Islet of Langerhans (tissue), 1 donor: ENCODE data around the gene COCH.

Source experiments
- FAIRE-seq: peaks from one replicate; lab custom pipeline; 2011; peaks lifted over from hg19 to GRCh38; lab: Jason Lieb, UNC

The COCH gene

DNA sequence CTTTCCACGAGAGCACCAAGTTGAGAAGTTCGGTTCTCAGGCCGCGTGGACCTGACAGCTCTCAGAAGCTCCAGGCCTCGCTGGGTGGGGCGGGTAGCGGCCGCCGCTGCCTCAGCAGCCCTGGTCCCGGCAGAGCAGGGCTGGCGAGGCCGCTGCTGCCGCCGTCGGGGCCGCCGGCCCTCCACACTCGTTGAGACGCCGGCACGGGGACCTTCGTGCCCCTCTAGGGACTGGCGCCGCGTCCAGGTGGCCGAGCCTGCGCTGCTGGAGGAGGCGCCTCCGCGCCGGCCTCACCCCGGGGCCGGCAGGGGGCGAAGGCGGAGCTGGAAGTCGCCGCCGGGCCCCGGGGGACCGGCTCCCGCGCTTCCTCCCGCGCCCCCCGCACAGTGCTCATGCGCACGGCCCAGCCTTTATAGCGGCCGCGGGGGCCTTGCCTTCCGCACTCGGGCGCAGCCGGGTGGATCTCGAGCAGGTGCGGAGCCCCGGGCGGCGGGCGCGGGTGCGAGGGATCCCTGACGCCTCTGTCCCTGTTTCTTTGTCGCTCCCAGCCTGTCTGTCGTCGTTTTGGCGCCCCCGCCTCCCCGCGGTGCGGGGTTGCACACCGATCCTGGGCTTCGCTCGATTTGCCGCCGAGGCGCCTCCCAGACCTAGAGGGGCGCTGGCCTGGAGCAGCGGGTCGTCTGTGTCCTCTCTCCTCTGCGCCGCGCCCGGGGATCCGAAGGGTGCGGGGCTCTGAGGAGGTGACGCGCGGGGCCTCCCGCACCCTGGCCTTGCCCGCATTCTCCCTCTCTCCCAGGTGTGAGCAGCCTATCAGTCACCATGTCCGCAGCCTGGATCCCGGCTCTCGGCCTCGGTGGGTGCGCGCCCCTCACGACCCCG lies at the start of gene COCH:
TSS of gene COCH (plus strand) at position 440 of the 879 bp plus-strand sequence. CDS start at position 820, 380 bp downstream.
- no peak for FAIRE-seq

DNA sequence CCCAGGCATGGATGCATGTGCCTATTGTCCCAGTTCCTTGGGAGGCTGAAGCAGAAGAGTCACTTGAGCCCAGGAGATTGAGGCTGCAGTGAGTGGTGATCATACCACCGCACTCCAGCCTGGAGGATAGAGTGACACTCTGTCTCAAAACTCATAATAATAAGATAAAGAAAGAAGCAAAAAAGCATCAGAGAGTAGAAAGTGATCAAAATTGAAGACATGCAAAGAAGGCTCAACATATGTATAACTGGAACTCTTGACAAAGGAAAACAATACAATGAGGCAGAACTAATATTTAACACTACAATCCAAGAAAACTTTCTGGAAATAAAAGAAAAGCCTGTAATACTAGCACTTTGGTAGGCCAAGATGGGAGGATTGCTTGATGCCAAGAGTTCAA lies 48.3 kb upstream of the COCH start:
- no peak for FAIRE-seq

DNA sequence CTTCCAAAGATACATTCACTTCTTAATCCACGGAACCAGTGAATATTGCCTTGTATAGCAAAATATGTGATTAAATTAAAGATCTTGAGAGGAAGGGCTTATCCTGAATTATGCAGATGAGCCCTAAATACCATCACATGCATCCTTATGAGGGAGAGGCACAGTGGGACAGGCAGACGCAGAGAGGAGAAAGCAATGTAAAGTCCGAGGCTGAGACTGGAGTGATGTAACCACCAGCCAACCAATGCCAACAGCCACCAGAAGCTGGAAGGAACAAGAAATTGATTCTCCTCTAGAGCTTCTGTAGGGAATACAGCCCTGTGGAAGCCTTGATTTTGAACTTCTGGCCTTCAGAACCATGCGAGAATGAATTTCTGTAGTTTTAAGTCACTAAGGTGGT lies 44.5 kb upstream of the COCH start:
- no peak for FAIRE-seq

DNA sequence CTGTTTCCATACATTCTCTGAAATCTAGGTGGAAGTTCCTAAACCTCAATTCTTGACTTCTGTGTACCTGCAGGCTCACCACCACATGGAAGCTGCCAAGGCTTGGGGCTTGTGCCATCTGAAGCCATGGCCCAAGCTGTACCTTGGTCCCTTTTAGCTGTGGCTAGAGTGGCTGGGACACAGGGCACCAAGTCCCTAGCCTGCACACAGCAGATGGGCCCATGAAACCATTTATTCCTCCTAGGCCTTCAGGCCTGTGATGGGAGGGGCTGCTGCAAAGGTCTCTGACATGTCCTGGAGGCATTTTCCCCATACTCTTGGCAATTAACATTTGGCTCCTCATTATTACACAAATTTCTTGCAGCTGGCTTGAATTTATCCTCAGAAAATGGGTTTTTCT lies 40.0 kb upstream of the COCH start:
- FAIRE-seq: no peak

DNA sequence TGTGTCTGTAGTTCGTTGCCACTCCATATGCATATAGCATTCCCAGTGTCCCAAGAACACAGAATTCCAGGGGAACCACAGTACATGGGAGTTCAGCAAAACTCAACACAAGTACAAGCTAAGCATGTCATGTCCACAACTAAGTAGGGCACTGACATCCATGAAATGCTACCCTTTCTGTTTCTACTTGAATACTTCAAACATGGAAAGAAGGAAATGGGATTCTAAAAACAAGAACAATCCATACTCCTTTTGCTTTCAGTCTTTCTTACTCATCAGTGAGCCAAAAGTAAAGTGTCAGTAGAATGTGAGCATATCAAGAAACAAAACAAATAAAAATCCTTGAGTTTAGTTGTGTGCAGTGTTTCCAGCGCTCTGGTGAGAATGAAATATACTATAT lies 36.0 kb upstream of the COCH start:
- no peak for FAIRE-seq

DNA sequence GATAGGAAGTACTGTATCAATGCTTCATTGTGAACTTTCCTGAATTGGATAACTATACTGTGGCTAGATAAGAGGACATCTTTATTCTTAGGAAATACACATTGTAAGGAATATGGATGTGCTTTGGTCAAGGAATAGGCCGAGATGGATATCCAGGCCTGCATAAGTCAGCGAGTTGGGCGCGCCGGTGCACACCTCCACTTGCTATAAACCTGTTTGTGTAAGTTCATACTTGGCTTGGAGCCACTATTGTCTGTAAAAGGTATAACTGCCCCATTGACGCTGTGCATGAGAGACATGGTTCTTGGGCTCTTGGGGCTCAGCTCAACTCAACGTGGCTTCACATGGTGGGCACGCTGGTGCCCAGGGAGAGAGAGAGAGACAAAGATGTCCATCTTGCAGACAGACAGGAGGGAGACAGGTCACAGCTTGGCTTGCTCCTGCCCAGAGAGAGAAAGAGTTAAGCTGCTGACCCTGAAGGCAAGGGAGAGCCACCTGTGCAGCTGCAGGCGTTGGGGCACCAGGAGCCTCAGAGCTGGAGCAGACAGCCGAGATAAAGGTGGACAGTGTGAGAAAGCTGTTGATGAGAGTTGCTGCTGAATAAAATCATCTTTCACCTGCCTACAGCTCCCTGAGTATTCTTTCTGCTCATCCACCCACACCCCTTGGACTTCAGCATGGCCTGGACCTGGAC lies 34.1 kb upstream of the COCH start:
- FAIRE-seq: no peak

DNA sequence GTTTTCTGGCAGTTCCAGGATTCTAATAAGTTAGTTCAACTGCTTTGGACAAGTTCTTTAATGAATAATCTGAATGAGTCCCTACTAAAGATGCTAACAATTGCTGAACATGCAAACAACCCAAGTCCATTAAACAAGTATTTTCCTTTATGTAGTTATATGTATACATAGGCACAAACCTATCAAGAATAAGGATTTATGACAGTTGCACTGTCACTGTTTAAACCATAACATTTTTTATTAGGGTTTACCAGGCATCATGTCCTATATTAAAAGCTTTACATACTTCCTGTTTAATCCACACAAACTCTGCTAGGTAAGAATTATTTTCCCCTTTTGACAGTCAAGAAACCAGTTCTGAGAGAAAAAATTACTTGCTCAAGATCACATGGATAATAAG lies 31.9 kb upstream of the COCH start:
- FAIRE-seq: no peak

DNA sequence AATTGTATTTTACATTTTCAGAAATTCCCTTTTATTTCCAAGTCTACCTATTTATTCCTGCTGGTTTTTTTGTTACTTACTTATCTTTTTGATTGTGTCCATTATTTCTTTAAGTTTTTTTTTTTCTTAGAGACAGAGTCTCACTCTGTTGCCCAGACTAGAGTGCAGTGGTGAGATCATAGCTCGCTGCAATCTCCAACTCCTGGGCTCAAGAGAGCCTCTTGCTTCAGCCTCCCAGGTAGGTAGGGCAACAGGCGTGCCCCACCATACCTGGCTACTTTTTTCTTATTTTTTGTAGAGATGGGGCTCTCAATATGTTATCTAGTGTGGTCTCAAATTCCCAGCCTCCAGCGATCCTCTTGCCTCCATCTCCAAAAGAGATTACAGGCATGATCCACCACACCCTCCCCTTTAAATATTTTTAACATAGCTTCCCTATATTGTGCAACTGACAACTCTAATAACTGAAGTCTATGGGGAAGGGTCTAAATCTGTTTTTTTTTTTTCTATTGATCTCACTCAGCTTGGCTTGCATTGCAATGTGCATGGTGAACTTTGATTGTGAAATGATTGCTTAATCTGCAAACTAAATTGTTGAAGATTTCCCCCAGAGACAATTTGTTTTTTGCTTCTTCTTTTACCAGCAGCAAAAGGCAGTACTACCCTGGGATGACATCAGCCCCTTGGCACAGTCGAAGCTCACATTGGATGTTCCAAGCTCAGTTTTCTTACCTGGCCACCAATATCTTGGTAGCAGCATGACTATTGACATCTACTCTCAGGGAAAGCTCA lies 25.7 kb upstream of the COCH start:
- FAIRE-seq: no peak

DNA sequence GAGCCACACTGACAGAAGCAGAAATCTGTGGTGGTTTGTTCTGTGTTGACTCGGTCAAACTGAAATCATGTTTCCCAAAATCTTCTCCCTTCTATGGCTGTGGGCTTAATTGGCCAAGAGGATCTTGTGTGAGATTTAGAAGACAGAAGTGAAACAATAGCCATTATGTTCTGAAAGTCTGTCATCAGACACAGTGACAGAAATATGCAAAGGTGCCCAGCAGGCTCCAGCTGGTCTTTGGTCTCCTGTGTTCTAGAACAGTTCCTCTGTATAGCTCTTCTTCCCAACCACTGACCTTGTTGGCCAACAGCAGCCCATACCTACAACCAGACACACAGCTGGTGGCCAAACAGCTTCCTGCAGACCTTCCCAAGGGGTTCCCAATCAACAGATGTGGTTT lies 25.0 kb upstream of the COCH start:
- FAIRE-seq: no peak

DNA sequence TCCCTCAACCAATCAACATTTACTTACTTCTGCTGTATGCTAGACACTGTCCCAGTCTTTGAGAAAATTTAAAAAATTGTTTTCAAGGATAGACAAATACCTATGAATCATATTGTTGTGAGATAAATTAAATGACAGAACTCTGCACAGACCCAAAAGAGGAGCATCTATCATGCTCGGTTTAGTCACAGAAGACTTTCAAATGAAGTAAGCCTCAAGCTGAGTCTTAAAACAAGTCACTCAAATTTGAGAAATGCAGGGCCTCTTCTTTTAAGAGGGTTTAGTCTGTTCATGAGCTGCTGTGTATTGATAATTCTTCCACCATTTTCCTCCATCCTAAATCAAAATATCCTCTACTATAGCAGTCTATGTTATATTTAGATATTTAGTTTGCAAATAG lies 24.4 kb upstream of the COCH start:
- no peak for FAIRE-seq

DNA sequence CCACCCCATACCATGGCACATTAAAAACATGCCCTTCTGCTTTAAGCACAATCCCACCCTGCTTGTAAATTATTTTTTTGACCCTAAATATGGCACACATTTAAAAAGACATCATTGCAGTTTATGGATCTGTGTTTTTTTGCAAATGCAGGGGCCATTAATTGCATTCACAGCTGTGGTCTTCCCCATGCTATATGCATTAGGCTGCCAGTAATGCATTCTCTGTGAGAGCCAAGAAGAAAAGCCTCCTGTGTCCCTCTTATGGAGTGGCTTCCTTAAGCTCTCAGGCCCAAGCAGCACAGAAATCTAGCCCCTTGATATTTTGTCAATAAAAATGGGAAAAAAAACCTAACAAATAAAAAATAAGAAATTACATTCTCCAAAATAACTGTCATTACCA lies 20.4 kb upstream of the COCH start:
- no peak for FAIRE-seq

DNA sequence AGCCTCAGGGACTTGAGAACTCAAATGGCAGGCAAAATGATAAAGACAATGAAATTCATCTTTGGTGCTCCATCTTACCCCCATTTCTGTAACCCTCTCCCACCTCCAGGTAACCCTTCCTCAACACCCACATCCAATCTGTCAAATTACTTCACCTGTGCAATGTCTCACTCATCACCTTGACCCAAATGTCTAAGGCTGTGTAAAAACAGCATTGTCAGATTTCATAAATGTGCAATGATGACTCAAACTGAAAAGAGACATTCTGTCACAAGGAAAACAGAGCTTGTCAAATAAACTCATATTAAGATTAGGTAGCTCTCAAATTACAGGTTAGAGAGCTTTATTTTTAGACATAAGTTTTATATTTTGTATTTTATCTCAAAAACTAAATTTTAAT lies 19.9 kb upstream of the COCH start:
- FAIRE-seq: no peak

DNA sequence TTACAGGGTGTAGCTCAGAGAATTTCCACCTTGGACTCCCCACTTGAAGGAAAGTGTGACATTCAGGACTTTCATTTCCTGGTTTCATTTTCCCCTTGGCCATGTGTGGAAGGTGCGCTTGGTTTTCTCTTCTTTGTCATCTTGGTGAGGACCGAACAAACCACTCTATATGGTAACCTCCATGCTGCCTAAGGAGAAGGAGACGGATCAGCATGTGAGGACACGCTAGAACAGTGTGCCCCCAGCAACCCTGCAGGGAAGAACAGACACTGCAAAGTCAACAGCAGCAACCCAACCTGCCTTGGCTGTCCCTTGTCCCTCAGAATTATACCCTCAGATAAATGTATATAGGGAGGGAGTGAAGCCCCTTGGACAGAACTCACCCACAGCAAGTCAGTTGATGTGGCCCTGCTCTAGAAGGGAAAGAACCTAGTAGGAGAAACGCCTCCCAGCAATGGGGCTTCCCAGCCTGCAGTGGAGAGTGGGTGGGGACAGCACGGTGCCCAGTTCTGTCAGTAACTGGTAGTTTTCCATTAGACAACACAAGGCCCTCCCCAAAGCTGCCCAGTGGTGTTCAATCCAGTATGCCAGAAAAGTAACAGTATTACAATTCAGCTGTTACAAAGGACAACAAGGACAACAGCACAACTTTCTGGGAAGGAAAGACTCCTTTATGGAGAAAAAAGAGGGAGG lies 18.9 kb upstream of the COCH start:
- no peak for FAIRE-seq

DNA sequence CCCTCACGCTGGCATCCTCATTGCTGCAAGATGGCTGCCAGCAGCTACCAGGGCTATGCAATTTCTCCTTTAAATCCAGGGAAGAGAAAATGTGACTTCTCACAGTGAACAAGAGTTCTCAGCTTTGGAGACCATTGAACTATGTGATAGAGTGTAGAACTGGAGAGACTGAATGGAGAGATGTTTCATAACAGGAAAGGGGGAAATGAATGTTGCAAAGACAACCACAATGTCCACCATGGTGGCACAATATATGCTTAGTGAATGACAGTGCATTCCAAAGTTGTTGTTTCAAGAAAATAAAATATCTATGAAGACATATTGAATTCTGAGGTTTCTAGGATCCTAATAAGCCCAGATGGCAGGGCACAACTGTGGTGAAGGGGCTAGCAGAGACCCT lies 13.2 kb upstream of the COCH start:
- no peak for FAIRE-seq

DNA sequence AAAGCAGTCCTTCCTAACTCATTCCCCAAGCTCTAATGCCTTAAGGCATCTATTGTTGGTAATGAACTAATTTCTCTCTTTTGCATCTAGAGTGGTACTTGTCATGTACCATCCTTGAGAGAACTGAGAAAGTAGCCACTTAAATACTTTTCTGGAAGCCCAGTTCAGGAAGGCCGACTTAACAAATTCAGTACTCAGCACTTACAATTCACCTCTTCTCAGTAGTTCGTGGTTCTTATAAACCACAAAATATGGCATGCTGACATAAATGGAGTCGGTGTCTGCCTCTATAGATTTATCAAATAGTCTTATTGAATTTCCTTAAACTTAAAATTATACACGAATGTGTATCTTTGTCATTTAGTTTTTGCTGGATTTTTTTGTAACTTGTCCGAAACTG lies 9.4 kb upstream of the COCH start:
- no peak for FAIRE-seq

DNA sequence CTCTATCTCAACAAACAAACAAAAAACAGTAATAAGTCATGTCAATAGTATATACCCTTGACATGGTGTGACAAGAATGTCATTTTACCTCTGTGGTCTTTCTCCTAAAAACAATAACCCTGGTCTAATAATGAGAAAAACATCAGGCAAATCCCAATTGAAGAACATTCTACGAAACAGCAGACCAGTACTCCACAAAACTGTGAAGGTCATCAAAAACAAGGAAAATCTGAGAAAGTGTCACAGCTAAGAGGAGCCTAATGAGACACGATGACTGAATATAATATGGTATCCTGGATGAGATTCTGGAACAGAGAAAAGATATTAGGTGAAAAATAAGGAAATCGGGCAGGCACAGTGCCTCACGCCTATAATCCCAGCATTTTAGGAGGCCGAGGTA lies 5.6 kb upstream of the COCH start:
- FAIRE-seq: no peak

DNA sequence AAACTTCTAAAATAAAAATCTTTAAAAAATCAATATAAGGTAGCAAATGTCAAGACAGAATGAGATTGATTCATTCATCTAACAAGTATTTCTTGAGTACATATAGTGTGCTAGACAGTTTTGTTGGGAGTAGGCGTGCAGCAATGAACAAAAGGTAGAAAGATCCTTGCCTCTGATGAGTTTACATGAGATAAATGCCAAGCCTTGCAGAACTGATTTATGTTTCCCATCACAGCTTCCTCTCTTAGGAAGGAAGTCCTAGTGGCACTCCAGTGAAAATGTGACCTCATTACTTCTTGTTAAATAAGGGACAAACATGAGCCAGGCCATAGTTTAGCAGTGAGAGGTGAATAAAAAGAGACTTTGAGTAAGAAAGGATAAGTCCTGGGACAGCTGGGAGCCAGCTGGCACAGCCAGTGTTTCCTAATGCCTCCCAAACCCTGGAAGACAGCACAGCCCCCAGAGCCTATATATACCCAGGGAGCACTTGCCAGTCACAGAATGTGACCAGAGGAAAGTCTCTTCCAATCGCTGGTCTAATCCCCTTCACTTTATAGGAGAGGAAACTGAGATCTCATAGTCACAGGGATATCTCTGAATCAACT lies 4.7 kb upstream of the COCH start:
- FAIRE-seq: no peak

DNA sequence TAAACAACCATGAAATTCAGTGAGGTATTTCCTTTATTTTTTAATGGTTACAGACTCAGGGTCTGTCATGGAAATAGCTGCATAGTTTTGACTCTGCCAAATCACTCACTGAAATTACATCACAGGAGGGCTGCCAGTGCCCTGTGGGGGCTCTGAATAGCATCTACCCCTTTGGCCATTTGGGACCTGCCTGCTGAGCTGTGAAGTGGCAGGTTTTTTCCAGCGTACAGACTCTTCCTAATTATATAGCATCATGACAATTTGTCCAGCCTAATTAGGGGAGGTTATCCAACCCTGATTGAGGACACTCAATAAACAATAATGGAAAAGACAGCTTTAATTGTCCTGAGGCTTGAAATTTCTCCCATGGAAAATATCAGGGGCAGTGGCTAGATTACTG lies 1.8 kb upstream of the COCH start:
- no peak for FAIRE-seq

DNA sequence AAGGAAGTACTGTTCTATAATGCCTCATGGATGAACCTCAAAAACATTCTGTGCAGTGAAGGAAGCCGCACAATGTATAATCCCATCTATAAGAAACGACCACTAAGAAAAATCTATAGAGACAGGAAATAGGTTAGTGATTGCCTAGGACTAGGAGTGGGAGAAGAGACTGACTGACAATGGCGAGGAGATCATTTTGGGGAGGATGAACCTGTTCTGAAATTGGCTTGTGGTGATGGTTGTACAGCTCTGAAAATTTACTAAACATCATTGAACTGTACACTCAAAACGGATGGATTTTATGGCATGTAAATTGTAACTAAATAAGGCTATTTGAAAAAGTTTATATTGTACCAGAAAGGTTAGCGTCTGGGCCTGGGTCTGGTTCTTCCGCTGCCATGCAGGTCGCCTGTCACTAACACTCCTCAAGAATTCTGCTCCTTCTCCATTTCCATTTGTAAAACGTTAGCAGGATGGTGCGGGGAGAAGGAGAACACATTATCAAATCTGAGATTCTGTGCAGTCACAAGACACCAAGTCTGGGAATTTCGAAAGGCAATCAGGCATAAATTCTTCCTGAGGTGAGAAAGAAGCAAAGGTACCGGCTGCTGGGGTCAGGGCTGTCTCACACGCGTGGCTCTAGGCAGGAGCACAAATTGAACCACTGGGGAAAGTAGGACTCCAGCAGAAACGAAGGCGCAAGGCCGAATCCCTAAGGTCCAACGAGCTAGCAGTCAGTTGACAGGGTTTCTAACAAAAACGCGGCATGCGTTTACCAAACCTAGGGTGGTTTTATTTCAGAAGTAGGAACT lies 845 bp upstream of the COCH start:
- FAIRE-seq: no peak

DNA sequence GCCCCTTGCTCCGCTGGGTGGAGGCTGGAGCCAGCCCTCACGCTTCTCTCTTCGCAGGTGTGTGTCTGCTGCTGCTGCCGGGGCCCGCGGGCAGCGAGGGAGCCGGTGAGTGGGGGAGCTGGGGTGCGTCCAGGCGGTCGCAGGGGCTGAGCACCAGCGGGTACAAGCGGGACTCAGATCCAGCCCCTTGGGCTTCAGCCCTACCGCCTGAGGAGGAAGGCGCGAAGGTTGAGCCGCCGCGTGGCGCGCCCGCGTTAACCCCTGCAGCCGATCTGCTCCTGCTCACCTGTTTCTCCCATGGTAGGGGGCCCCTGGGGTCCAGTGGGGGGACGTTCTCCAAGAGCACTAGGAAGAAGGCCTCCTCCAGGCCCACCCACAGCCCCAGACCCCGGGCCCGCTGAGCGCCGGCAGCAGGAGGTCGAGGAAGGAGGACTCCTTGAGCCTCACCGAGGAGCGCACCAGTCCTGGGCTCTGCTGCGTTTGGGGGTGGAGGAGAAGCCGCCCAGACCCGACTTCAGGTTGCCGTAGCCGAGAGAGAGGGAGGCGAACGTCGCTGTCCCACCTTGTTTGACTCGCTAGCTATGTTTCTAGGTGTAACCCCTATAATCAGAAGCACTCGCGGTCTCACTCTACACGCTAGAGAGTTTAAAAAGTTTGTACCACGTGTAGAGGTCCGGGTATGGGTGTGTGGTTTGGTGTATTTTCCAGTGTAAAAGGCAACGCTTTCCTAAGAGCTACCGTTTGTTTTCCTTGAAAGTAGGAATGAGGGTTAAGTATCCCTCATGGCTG lies 834 bp downstream of the COCH start:
- FAIRE-seq: no peak

DNA sequence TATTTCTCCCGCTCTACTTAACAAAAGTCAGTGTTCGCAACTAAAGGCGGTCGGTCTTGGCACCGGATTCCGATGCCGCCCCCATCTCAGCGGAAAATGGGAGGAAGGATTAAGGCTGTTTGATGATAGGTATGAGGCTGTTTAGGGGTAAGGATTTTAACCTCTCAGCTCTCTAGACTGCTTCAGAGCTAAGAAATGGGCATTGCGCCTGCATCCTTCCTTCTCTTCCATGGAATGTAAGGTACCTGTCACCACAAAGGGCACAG lies 1.4 kb downstream of the COCH start:
- no peak for FAIRE-seq
